NCI-H2029 treated with DMSO at 0.1 percent for 48 hours (cell line): ENCODE data around the gene PROKR1.
A peak's percentile ranks its signal among the peaks of the same experiment; 100 is the strongest.

Experiments
- DNase-seq: peaks from one replicate; lab custom pipeline; 2025; lab: John Stamatoyannopoulos, UW

PROKR1 gene

DNA sequence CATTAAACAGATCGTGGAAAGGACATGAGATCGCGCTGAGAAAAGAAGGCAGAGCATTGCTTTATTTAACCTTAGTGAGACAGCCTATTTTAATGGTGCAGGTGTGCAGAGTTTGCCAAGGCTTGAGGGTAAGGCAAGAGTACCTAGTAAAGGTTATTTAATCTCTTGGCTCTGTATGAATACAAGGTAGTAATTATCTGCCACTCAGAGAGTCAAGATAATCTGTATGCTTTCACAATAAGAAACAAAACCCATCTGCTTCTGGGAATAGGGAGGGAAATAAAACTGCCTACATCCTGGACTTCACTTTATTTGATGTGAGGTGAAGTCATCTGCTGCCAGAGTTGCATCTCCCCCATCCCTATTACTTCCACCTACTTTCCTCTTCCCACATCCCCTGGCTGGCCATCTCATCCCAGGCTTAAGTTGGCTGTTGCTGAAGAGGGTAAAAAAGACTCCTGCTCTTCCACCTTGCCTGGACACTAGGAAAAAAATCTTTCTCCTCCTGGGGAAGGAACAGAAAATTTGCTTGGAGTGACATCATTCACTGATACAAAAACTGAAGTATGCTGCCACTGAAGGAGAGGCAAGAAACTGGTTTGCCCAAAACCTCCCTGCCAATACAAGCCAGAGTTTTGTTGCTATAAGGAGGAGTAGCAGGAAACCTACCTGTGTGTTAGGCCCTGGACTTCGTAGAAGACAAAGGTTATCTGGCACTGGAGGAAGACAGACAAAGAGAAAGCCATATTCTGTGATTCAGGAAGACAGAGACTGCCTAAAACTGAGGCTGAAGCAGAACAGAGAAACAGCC, 55.4 kb downstream of the PROKR1 start:
- DNase-seq, result peak; percentile 76

DNA sequence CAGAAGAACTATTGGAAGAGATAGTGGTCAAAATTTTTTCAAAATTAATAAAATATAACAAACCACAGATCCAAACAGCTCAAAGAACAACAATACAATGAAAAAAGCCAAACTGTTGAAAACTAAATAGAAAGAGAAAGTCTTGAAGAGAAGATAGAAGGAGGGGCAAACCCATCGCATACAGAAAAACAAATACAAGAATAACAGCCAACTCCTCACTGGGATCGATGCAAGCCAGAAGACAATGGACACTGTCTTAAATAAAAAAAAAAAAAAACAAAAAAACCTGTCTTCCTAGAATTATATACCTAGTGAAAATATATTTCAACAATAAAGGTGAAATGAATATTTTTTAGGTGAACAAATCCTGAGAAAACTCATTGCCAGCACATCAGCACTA, 57.2 kb downstream of the PROKR1 start:
- DNase-seq, result no peak

DNA sequence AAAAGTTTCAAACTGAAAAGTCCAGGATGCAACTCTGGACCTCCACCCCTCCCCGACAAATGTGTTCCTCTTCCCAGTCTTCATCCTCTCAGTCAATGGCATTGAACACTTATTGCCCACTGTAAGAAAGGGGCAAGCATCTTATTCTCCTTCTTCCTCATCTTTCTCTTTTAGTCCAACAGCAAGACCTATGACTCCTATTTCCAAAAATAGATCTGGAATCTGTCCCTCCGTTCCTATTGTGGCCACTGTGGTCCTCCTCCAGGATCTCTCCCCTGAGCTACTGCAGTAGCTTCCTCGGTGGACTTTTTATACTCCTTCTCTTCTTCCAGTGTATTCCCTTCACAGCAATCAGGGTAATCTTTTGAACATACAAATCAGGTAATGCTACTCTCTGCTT, 63.3 kb downstream of the PROKR1 start:
- DNase-seq, result no peak
